Measurements from ENCODE around the gene GRIK1.

Gene GRIK1

DNA sequence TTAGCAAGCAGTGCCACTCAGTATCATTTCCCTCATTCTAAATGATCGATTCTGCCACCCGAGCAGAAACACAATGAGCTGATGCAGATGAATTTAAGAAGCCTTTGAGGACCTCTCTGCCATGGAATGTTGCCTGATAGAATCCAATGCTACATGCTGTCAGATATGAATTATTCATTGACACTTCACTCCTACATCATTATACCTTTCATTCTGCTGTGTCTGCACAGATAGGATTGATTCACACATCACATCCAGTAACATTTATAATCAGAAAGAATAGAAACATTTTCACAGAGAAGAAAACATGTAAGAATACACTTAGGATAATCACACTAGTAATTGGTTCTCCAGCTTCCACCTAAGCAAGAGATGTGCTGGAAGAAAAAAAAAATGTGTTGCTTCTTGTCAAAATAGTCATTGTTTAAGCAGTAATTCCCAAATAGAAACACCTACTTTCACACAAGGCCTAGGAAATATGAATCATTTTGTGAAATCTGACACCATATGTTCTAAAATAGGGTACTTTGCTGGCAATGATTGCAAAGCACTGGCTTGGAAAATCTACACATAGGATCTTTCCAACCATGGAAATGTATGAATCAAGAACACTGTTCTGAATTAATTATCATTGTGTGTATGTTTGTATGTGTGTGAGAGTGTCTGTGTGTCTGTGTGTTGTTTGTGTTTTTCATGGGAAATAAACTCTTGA, 110.1 kb downstream of the GRIK1 start:
- DNase-seq (ENCODE audit: low read depth in 2 of 3, low spot score in 2 of 3) = no peak

DNA sequence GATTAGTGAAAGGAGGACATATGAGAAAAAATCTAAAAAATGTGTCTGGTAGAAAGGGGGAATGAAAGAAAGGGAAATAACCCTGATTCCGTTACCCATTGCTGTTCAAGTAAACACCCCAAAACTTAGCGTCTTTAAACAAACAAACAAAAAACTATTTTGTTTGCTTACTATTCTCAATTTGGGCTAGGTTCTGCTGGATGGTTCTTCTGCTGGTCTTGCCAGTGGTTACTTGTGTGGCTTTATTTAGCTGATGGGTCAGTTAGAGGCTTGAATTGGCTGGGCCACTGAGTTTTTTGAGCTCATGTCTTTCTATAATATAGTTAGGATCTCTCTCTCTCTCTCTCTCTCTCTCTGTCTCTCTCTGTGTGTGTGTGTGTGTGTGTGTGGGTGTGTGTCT, 112.1 kb downstream of the GRIK1 start:
- DNase-seq (ENCODE audit: low read depth in 2 of 3, low spot score in 2 of 3) = no peak

DNA sequence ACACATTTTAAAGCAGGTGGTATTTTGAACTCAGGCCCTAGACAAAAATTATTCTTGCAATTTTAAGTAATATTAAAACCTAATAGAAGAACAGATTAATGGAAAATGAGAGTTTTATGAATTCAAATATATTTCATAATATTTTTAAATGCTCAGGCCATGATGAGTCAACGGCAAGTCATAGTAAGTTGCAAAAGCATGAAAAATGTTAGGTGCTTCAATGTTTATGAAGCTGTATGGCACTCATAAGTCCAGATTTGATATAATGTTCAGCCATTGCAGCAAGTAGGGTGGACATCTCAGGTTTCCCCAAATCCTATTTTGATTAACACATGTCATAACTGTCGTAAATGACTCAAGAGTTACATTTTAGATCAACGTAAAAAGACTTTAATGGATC, 112.6 kb downstream of the GRIK1 start:
- DNase-seq (ENCODE audit: low read depth in 2 of 3, low spot score in 2 of 3) = no peak

DNA sequence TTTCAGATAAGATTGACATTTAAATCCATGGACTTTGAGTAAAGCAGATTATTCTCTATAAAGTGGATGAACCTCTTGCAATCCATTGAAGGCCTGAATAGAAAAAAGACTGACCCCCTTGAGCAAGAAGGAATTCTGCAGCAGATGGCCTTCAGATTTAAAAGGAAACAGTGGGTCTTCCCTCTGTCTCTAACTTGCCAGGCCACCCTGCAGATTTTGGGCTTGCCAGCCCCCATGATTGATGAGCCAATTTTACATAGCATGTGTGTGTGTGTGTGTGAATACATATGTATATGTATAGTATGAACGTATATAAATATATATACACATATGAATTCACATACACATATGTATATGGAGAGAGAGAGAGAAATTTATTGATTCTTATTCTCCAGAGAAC, 113.4 kb downstream of the GRIK1 start:
- no peak for DNase-seq (ENCODE audit: low read depth in 2 of 3, low spot score in 2 of 3)

DNA sequence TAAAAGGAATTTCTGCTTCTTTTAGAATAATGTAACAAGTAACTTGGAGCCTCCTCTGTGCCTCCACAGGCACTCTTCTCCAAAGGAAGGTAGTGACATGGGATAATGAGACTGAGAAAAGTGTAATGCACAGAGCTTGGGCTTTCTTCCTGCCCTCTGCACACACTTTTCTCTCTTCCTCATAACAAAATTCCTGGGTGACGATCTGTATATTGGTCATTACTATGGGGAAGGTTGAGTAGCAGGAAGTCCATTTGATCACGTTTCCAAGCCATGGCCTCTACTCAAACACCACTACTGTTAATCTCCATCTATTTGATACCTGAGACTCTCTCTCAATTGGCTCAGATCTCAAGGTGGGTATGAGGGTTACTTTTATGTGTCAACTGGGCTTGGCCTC, 113.9 kb downstream of the GRIK1 start:
- no peak for DNase-seq (ENCODE audit: low read depth in 2 of 3, low spot score in 2 of 3)

DNA sequence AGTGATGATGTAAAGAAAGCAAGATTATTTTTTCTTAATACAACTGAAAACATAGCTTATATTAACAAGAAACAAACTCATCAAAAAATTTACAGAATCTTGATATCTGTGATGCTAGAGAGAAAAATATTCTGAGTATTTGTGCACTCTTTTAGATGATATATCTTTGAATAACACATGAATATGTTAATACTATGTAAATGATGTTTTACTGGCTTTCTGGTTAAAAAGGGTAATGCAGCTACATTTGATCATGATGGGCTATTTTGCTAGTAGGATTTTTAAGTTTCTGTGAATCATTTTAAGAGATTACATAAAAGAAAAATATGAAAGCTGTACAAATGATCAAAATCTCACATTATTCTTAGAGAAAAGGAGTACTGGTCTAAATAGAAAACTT, 114.5 kb downstream of the GRIK1 start:
- no peak for DNase-seq (ENCODE audit: low read depth in 2 of 3, low spot score in 2 of 3)

DNA sequence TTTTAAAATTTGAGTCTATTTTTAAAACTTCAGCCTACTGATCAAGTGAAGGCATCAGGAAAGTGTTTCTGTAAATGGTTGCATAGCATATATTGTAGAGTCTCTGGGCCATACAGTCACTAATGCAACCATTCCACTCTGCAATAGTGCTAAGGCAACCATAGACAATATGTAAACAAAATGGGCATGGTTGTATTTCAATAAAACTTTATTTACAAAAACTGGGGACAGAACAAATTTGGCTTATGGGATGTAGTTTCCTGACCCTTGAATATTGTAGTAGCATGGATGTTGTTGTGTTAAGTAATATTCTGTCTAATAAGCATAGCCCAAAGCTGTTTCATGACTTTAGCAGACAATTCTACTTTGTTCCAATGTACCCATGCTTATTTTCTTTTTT, 117.7 kb downstream of the GRIK1 start:
- no peak for DNase-seq (ENCODE audit: low read depth in 2 of 3, low spot score in 2 of 3)

DNA sequence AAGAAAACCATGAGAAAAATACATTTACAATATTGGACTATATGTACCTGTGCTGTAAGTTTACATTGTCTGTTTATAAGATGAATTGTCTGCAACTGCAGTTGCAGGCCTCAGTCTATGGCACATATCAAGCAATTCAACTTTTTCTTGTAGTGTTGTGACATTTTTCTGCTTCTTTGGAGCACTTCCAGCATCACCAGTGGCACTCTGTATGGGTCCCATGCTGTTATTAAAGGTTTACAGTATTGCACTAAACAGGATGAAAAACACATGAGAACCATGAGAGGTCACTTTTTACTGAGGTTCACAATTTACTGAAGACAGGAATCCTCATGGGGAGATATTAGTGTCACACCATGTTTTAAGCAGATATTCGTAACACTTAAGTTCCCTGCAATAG, 118.6 kb downstream of the GRIK1 start:
- no peak for DNase-seq (ENCODE audit: low read depth in 2 of 3, low spot score in 2 of 3)

DNA sequence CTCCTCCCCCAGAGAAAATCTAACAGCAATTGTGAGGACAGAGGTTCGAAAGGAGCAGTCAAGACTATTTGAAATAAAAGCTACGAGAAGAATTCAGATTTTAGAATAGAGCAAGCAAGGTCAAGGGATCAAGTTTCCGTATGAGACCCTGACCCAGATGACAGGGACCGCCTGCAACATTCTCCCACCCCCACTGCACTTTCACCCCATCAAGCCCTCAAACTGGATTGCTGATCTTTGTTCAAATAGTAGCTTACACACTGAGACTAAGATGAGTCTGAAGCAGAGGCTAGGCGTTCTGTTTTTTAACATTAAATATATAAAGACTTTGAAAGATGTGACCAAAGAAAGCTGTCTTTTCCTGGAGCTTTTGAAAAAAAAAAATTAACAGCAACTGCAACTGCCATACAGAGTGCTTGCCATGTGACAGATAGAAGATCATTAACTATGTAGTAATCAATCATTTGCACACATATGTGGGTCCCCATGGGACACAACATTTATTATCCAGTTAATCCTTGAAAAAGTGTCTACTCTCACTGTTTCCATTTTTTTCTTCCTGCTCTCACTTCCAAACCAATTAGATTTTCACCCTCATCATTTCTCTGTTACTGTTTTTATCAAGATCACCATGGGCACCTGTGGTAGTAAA, 120.0 kb downstream of the GRIK1 start:
- DNase-seq (ENCODE audit: low read depth in 2 of 3, low spot score in 2 of 3) = no peak

DNA sequence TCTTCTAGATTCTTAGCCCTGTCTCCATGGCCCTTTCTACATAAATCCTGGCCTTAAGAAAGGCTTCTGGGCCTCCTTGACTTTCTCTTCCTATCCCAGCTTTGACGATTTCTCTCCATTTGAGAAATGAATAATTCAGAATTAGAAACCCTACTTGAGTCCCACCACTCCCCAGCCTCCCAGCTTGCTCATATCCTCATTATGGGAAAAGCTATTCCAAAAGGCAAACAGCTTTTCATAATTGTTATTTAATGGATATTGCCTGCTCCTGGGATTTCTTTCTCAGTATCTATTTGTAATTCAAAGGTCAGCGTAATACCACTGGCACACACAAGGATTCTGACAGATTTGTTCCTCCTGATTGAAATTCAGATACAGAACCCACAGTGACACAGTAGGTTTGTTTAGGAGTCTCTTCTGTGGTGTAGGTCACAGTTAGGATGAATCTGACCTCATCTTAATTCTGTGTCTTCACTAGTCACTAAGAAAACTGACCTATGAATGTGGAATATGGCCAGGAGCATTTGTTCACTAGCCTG, 121.3 kb downstream of the GRIK1 start:
- no peak for DNase-seq (ENCODE audit: low read depth in 2 of 3, low spot score in 2 of 3)

DNA sequence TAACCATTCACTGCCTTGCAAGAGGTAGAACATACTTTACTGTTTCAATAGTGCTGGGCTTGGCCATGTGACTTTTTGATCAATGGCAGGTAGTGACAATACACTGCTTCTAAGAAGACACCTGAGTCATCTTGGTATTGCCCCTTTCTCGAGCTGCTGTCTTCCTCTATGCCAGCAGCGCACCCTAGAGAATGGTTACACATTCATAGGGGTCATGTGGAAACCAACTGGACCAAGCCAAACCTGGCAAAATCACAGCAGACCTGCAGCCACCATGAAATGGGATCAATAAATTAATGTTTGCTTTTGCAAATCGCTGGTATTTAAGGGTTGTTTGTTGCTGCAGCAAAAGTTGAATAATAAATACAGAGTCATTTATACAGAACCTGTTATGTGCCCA, 122.3 kb downstream of the GRIK1 start:
- no peak for DNase-seq (ENCODE audit: low read depth in 2 of 3, low spot score in 2 of 3)

DNA sequence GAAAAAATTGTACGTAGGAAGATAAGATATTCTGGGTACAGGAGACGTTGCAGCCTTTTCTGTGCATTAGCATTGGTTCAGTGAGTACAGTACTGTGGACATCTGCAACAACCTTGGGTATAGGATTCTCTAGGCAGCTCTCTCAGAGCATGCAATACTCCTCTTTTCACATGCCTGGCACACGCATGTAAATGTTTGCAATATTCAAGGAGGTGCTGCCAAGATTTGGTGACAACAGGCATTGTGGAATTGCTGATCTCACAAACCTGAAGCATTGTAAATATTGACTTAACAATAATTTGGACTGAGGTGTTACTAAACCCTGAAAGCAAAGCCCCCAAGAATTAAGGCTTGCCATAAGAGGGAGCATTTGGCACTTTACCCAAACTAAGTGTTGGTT, 126.8 kb downstream of the GRIK1 start:
- no peak for DNase-seq (ENCODE audit: low read depth in 2 of 3, low spot score in 2 of 3)

DNA sequence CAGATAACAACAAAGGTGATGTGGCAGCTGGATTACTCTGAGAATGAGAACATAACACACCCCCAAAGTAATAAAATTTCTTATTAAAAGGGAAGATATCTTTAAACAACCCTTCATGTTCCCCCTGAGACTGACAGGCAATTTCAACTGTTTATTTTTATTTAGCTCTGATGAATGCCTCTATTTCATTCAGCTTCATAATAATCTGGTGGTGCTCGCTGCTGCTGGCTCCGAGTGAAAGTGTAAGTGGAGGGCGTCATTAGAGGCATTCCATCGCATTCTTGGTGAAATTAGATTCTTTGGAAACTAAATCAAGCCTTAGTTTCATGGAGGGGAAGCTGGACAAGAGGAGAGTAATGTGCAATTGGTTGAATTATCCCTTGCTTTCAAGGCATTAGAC, 128.9 kb downstream of the GRIK1 start:
- DNase-seq (ENCODE audit: low read depth in 2 of 3, low spot score in 2 of 3) = no peak

DNA sequence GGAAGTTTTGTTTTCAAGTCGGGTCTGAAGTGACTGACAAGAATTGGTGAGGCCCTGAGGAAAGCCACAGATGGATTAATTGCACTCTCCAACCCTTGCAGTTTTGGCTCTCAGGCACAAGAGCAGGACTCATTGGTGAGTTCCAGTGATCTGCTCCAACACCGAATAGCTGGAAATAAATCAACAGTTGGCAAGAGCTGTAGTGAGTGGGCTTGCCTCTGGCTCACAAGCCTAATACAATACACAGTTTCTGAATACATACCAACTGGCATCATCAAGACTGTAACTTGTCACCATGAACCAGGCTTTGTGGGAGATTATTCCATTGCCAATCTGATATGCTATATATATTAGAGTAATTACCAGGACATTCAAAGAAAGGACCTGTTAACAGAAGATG, 131.6 kb downstream of the GRIK1 start:
- no peak for DNase-seq (ENCODE audit: low read depth in 2 of 3, low spot score in 2 of 3)

DNA sequence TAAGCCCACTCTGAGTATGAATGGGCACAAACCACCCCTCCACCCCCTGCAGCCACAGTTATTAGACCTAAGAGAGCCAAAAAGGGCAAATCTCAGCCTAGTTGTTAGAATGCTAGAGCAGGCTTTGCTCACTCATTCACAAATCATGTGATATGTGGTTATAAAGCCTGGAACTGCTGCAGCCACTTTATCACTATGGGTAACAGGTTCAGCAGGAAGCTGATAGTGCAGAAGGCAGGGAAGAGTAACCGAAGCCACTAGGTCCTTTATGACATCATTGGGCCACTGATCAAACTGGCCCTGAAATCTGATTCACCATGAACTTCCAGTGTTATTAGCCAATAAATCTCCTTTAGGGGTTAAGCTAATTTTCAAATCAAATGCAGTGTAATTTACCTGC, 134.7 kb downstream of the GRIK1 start:
- DNase-seq (ENCODE audit: low read depth in 2 of 3, low spot score in 2 of 3) = no peak

DNA sequence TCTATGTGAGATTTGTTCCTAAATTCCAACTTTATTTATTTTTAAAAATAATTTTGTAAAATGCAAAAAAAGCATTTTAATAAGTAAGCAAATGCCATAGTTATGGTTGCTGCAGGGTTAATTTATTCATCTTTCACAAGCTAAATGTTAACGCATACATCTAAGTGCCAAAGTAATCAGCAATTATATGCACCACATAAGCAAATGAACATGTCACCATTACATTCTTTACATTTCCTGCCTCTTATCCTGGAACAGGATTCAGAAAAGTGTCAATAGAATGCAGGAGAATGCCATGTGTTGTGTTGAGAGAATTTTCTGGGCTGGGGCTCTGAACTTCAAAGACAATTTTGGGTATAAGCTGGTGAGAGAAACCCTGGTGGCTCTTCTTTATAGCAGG, 136.6 kb downstream of the GRIK1 start:
- no peak for DNase-seq (ENCODE audit: low read depth in 2 of 3, low spot score in 2 of 3)

DNA sequence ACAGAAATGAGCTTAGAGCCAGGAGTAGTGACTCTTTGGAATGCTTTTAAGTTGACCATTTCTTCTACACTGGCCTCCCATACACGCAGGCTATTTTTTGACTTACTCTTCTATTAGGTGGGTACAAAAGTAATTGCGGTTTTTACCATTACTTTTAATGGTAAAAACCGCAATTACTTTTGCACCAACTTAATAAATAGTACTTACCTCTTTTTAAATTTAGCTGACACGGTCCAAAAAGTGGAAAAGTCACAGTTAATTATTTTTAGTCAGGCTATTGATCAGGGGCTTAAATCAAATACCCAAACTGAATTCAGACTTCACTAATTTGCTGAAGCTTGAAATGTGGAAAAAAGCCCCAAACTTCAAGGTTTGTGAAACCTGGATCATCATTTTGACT, 138.7 kb downstream of the GRIK1 start:
- no peak for DNase-seq (ENCODE audit: low read depth in 2 of 3, low spot score in 2 of 3)

DNA sequence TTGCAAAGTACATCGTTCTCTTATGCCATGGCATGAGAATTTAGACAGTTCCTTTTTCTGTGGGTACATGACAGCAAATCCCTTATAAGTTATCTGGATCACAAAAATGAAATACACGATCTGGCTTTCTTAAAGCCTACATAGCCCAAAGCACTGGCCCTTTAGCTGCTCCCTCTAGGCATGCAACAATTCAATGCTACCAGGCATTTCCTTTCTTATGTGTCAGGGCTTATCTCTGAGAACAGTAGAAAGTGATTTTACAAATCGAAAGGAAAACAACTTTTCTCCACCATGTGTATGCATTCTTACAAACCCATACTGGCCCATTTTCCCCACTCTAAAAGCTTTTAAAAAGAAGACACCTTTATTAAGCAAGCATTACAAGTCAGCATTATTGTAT, 139.7 kb downstream of the GRIK1 start:
- DNase-seq (ENCODE audit: low read depth in 2 of 3, low spot score in 2 of 3) = no peak

DNA sequence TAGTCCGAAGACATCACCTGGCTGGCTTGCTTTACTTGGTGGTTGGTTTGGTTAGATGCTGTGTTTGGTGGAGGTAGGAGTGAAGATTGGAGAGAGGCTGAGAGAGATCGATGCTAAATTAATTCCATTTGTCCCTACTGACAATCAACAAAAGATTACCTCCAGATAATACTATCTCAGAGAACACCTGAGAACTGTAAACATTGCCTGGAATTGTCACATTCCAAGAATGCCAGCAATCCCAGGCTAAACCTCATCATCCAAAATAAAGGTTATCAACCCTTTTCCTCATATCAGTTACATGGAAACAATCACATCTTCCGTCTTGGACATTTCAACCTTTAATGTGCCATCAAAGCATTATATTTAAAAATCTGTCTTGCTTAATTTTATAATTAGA, 141.0 kb downstream of the GRIK1 start:
- DNase-seq (ENCODE audit: low read depth in 2 of 3, low spot score in 2 of 3) = no peak

DNA sequence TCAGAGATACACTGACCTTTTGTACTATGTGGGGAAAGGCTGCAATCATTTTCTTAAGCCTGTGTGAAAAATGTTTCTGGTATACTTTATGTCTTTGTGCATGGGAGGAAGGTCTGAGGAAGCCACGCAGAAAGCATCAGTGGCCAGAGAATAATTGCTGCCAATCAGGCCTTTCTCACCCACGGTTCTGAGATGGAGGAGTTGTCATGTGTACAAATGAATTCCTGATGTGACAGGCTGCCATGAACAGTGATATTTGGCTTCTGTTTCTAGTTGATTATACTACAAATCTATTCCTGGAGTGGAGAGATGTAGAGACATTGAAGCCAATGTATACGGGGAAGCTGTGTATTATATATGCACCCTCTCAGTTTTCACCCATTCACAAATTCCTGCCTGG, 142.6 kb downstream of the GRIK1 start:
- DNase-seq (ENCODE audit: low read depth in 2 of 3, low spot score in 2 of 3) = no peak

DNA sequence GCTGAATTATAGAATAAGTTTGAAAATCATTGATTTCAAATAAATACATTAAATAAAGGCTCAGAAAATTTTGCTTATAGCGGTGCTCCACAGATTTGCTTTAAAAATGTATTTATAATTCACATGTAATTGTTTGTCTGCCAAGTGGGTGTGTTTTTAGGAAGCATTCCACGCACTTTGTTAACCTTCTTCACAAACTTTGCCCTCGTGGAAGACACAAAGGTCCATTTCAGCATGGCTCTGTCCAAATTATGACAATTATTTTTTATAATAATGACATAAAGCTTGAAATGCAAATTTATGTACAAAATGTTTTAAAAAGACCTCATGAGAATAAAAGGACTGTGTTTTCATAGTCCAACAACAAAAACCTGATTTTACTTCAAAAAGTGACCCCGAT, 146.1 kb downstream of the GRIK1 start:
- DNase-seq (ENCODE audit: low read depth in 2 of 3, low spot score in 2 of 3) = no peak

DNA sequence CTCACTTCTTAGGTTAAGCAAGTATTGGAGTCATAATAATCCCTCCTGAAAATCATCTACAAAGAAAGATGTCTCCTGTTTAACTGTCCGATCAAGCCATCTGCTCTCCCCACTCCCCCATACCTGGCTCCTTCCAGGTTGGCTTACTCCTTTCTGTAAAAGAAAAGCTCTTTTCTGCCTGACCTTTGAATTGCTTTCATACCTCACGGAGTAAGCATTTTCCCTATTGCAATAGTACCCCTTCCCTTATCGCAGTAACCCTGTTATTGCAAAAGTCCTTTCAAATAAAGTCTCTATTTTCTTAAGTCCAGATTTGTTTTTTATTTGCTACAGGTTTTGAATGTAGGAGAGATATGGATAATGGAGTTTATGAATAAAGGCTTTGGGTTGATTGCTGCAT, 150.4 kb downstream of the GRIK1 start:
- no peak for DNase-seq (ENCODE audit: low read depth in 2 of 3, low spot score in 2 of 3)

DNA sequence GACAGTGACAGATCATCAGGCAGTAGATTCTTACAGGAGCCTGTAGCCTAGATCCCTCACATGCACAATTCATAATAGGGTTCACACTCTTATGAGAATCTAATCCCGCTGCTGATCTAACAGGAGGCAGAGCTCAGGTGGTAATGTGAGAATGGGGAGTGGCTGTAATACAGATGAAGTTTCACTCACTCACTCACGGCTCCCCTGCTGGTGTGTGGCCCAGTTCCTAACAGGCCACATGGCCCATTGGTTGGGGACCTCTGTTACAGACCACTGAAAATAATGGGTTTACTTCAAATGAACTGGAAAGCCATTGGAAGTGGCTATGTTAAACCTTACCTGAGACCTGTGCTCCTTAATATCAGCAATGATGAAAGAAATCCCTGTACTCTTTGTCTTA, 151.0 kb downstream of the GRIK1 start:
- no peak for DNase-seq (ENCODE audit: low read depth in 2 of 3, low spot score in 2 of 3)

Data from activated CD8-positive, alpha-beta memory T cell treated with anti-CD3 and anti-CD28 coated beads for 48 hours (primary cell).